Fibroblast of villous mesenchyme (primary cell): ENCODE results near the gene CHEK1. TPM values are rescaled to one million over a fixed set of nuclear protein-coding genes. Genes with fewer than 3 reads are reported as not detected.

Source experiments
- DNase-seq: peaks from one replicate; pipeline ENCODE4 v3.0.0-alpha.2; 2010; ENCODE audit warnings: low read depth
- H3K4me3 ChIP-seq: 2 replicates; pipeline ENCODE4 v1.5.1; 2011; ENCODE audit warnings: low read depth, mild to moderate bottlenecking, low read length
- total RNA-seq: library from RNA; depleted of rRNA; stranded (reverse); fragments of >200 nt; gene quantifications from 2 replicates; pipeline ENCODE4 v1.2.3, GENCODE V29; 2012
- TF ChIP-seq, protein P1 (sequence below): IDR thresholded peaks from 2 replicates; pipeline ENCODE4 v1.5.1; 2012; ENCODE audit warnings: low read depth, mild to moderate bottlenecking, low read length; ENCODE audit not compliant: insufficient read depth

Gene CHEK1
- total RNA-seq, 1 donor = 53.1 TPM

DNA sequence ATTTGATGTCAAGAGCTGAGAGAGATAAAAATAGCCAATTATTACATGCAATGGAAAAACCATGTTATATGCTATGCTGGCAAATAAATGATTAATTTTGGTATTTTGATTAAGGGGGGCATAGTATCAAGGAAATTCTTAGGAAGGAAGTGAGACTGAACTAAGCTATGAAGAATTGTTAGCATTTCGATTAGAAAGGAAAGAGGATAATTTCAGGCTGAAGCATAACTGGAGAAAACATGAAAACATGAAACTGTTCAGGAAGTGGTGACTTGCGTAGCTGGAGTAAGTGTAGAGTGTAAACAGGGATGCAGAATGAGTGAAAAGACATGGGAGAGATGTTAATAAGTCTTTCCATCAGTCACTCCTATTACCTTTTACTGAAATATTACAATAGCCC lies 49.2 kb downstream of the CHEK1 start:
- no peak for DNase-seq
- TF ChIP-seq, protein P1, sequence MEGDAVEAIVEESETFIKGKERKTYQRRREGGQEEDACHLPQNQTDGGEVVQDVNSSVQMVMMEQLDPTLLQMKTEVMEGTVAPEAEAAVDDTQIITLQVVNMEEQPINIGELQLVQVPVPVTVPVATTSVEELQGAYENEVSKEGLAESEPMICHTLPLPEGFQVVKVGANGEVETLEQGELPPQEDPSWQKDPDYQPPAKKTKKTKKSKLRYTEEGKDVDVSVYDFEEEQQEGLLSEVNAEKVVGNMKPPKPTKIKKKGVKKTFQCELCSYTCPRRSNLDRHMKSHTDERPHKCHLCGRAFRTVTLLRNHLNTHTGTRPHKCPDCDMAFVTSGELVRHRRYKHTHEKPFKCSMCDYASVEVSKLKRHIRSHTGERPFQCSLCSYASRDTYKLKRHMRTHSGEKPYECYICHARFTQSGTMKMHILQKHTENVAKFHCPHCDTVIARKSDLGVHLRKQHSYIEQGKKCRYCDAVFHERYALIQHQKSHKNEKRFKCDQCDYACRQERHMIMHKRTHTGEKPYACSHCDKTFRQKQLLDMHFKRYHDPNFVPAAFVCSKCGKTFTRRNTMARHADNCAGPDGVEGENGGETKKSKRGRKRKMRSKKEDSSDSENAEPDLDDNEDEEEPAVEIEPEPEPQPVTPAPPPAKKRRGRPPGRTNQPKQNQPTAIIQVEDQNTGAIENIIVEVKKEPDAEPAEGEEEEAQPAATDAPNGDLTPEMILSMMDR = no peak
- no peak overlapping the region for H3K4me3 ChIP-seq

GRCh38 chr11:125675196-125675595 lies 50.2 kb downstream of the CHEK1 start:
- TF ChIP-seq, protein P1 = no peak
- no peak for DNase-seq
- H3K4me3 ChIP-seq = no peak overlapping the region

DNA sequence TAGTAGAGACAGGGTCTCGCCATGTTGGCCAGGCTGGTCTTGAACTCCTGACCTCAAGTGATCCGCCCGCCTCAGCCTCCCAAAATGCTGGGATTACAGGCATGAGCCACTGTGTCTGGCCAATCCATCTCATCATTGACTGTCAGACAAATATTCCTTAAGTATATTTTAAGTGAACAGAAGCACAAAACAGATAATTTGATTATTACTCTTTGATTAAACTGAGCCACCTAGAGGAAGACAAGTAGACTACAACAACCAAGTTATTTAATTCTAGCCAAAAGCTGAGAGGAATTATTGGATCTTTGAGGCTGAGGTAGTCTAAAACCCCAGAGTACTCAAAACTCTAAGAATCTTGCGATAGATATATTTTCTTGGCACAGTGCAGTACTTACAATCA lies 54.4 kb downstream of the CHEK1 start:
- no peak for DNase-seq
- TF ChIP-seq, protein P1 = peak; percentile 25
- H3K4me3 ChIP-seq = no peak overlapping the region

DNA sequence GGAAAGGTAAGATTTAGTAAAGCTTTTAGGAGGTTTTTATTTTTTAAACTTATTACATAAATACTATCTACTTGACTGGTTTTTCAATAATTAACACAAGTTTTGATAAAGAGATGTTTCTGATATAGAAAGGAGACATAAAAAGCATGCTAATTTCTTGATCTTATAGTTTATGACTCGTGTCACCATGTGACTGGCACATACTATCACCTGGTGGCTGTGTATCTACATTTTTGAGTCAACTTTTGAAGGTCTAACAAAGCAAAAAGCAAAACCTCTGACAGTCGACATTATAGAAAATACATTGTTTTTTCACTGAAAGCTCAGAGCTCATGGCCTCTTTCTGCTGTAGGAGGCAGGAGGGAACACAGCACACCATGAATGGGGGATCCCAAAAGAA lies 54.9 kb downstream of the CHEK1 start:
- TF ChIP-seq, protein P1 = no peak
- H3K4me3 ChIP-seq = no peak overlapping the region
- DNase-seq = no peak

GRCh38 chr11:125680747-125681146 lies 55.8 kb downstream of the CHEK1 start, which contains the start of gene ACRV1:
ACRV1 (minus strand) TSS chr11:125680847; CDS start chr11:125680780, 67 bp downstream.
- TF ChIP-seq, protein P1 = no peak
- DNase-seq = no peak
- H3K4me3 ChIP-seq = no peak within 1 kb of the TSS

- DNase-seq = no peak
- TF ChIP-seq, protein P1 = no peak
- no peak overlapping the region for H3K4me3 ChIP-seq
These were observed 60.3 kb downstream of the CHEK1 start for GRCh38 chr11:125685228-125685627.

GRCh38 chr11:125688066-125688465 lies 63.1 kb downstream of the CHEK1 start:
- no peak overlapping the region for H3K4me3 ChIP-seq
- no peak for DNase-seq
- TF ChIP-seq, protein P1 = no peak
